HEK293 (cell line): ENCODE measurements around the gene SLC28A1.

Experiments used
- CTCF ChIA-PET: fragments of 350-600 bp; formaldehyde crosslinking; extraction: SDS; loops from one replicate; lab custom pipeline; 2021; ENCODE audit warnings: antibody characterized with exemption; lab: Yijun Ruan, JAX
- POLR2A ChIA-PET: fragments of 300-600 bp; formaldehyde crosslinking; extraction: SDS; loops from one replicate; lab custom pipeline; 2020; ENCODE audit warnings: antibody characterized with exemption, inconsistent platforms; lab: Yijun Ruan, JAX
- H3K27ac ChIP-seq: fragments of 200-500 bp; sonication (Bioruptor generic); 2 replicates; pipeline ENCODE4 v1.5.1; 2014; ENCODE audit warnings: low read depth, low read length, control low read depth, inconsistent platforms; ENCODE audit errors: extremely low read depth
- H3K36me3 ChIP-seq, 2 experiments: fragments of 200-500 bp in 1 of 2; sonication (Bioruptor generic) in 1 of 2; 1 replicate in 1 of 2; 2 replicates in 1 of 2; pipeline ENCODE4 v1.5.1; 2014 to 2017; ENCODE audit warnings: inconsistent platforms in 2 of 2, low read length in 2 of 2; ENCODE audit not compliant: control insufficient read depth in 2 of 2, insufficient read depth in 1 of 2
- H3K4me1 ChIP-seq: fragments of 200-500 bp; sonication (Bioruptor generic); 2 replicates; pipeline ENCODE4 v1.5.1; 2014; ENCODE audit warnings: mild to moderate bottlenecking, low read length, inconsistent platforms; ENCODE audit not compliant: control insufficient read depth, insufficient read depth
- H3K4me3 ChIP-seq: 2 replicates; pipeline ENCODE4 v1.5.1; 2011; ENCODE audit warnings: low read depth, mild to moderate bottlenecking, control low read depth, low read length, moderate library complexity
- H3K9me3 ChIP-seq: fragments of 200-500 bp; sonication (Bioruptor generic); 2 replicates; pipeline ENCODE4 v1.5.1; 2014; ENCODE audit warnings: low read depth, low read length, inconsistent platforms; ENCODE audit not compliant: control insufficient read depth, insufficient read depth
- FEZF1 ChIP-seq: fragments of 450-650 bp; formaldehyde crosslinking; IDR thresholded peaks from 2 replicates; pipeline ENCODE4 v1.5.1; 2016; ENCODE audit warnings: missing biosample characterization, missing genetic modification characterization
- HOXA7 ChIP-seq: sonication (generic); formaldehyde crosslinking; IDR thresholded peaks from 2 replicates; pipeline ENCODE4 v1.8.1; 2022; ENCODE audit warnings: missing genetic modification reagents, borderline replicate concordance
- OSR2 ChIP-seq: fragments of 450-650 bp; formaldehyde crosslinking; IDR thresholded peaks from 2 replicates; pipeline ENCODE4 v1.5.1; 2016; ENCODE audit warnings: missing biosample characterization, missing genetic modification characterization
- ZFP3 ChIP-seq: fragments of 450-650 bp; formaldehyde crosslinking; IDR thresholded peaks from 2 replicates; pipeline ENCODE4 v1.5.1; 2016; ENCODE audit warnings: low read depth, missing biosample characterization, missing genetic modification characterization
- ZFP41 ChIP-seq: fragments of 450-650 bp; formaldehyde crosslinking; IDR thresholded peaks from 2 replicates; pipeline ENCODE4 v1.5.1; 2016; ENCODE audit warnings: missing biosample characterization, missing genetic modification characterization, borderline replicate concordance
- ZNF146 ChIP-seq: fragments of 450-650 bp; formaldehyde crosslinking; IDR thresholded peaks from 2 replicates; pipeline ENCODE4 v1.5.1; 2016; ENCODE audit warnings: missing biosample characterization, missing genetic modification characterization
- ZNF155 ChIP-seq: fragments of 450-650 bp; formaldehyde crosslinking; IDR thresholded peaks from 2 replicates; pipeline ENCODE4 v1.5.1; 2016; ENCODE audit warnings: missing biosample characterization, missing genetic modification characterization
- ZNF239 ChIP-seq: fragments of 450-650 bp; formaldehyde crosslinking; IDR thresholded peaks from 2 replicates; pipeline ENCODE4 v1.5.1; 2016; ENCODE audit warnings: missing biosample characterization, missing genetic modification characterization
- ZNF391 ChIP-seq: fragments of 450-650 bp; formaldehyde crosslinking; IDR thresholded peaks from 2 replicates; pipeline ENCODE4 v1.5.1; 2016; ENCODE audit warnings: low read depth, missing biosample characterization, missing genetic modification characterization, borderline replicate concordance
- ZNF623 ChIP-seq: fragments of 450-650 bp; formaldehyde crosslinking; IDR thresholded peaks from 2 replicates; pipeline ENCODE4 v1.5.1; 2016; ENCODE audit warnings: missing biosample characterization, missing genetic modification characterization
- ZNF660 ChIP-seq: fragments of 450-650 bp; IDR thresholded peaks from 2 replicates; pipeline ENCODE4 v1.5.1; 2018; ENCODE audit warnings: missing biosample characterization, mild to moderate bottlenecking, missing genetic modification characterization
- ZNF707 ChIP-seq: fragments of 450-650 bp; formaldehyde crosslinking; IDR thresholded peaks from 2 replicates; pipeline ENCODE4 v1.5.1; 2016; ENCODE audit warnings: missing biosample characterization, missing genetic modification characterization
- ZNF768 ChIP-seq: fragments of 450-650 bp; formaldehyde crosslinking; IDR thresholded peaks from 2 replicates; pipeline ENCODE4 v1.5.1; 2018; ENCODE audit warnings: missing biosample characterization, mild to moderate bottlenecking, missing genetic modification characterization
- TF ChIP-seq, protein P1 (sequence below): sonication (generic); formaldehyde crosslinking; IDR thresholded peaks from 2 replicates; pipeline ENCODE4 v1.8.1; 2022; ENCODE audit warnings: mild to moderate bottlenecking, moderate library complexity, missing genetic modification reagents
- TF ChIP-seq, protein P2 (sequence below): fragments of 450-650 bp; formaldehyde crosslinking; IDR thresholded peaks from 2 replicates; pipeline ENCODE4 v1.5.1; 2017; ENCODE audit warnings: missing biosample characterization, missing genetic modification characterization
- TF ChIP-seq, protein P3 (sequence below): fragments of 450-650 bp; formaldehyde crosslinking; IDR thresholded peaks from 2 replicates; pipeline ENCODE4 v1.5.1; 2016; ENCODE audit warnings: missing biosample characterization, missing genetic modification characterization, borderline replicate concordance
- TF ChIP-seq, protein P4 (sequence below): fragments of 450-650 bp; IDR thresholded peaks from 2 replicates; pipeline ENCODE4 v1.5.1; 2018; ENCODE audit warnings: missing biosample characterization, missing genetic modification characterization
- TF ChIP-seq, protein P5 (sequence below): fragments of 450-650 bp; formaldehyde crosslinking; IDR thresholded peaks from 2 replicates; pipeline ENCODE4 v1.5.1; 2016; ENCODE audit warnings: missing biosample characterization, missing genetic modification characterization

The SLC28A1 gene

DNA sequence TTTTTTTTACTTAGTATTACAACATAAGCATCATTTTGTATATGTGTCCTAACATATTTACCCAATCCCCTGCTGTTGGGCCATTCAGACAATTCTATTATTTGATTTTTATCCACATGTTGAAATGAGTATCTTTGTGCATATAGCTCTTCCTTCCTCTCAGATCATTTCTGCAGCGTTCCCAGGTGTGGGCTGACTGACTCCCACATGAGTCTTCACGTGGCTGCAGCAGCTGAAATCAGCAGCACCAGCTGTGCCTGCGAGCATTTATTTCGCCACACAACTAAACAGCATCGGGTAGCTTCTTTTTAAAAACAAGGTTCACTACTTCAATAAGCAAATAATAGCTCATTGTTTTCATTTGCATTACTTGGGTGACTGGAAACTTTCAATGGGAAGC is 52.7 kb downstream of the SLC28A1 start:
- Histone ChIP-seq H3K4me1 (no peaks in the 10 kb centered on the region), H3K27ac (no peak overlapping the region)
- POLR2A ChIA-PET: no interaction called here
- TF ChIP-seq ZNF239 (tag by site-specific recombination) (no peak), ZNF660 (tag by site-specific recombination) (no peak), ZNF146 (tag by site-specific recombination) (no peak), ZFP3 (tag by site-specific recombination) (no peak), OSR2 (tag by site-specific recombination) (no peak), ZNF768 (tag by site-specific recombination) (no peak)
- TF ChIP-seq, protein P1, sequence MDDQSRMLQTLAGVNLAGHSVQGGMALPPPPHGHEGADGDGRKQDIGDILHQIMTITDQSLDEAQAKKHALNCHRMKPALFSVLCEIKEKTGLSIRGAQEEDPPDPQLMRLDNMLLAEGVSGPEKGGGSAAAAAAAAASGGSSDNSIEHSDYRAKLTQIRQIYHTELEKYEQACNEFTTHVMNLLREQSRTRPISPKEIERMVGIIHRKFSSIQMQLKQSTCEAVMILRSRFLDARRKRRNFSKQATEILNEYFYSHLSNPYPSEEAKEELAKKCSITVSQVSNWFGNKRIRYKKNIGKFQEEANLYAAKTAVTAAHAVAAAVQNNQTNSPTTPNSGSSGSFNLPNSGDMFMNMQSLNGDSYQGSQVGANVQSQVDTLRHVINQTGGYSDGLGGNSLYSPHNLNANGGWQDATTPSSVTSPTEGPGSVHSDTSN (CRISPR knock-in tag): no peak
- TF ChIP-seq, all 188 proteins: peak for 0
- Histone ChIP-seq H3K36me3 (no peaks in the 10 kb centered on the region), H3K9me3 (no peaks in the 10 kb centered on the region), H3K4me3 (no peak overlapping the region)
- CTCF ChIA-PET: interaction anchor here (0.6 to 1.2 kb wide), 4 partner anchors 9 to 143 kb away, joined by 3 to 6 read pairs (median 3); no protein-coding TSS in a partner anchor

DNA sequence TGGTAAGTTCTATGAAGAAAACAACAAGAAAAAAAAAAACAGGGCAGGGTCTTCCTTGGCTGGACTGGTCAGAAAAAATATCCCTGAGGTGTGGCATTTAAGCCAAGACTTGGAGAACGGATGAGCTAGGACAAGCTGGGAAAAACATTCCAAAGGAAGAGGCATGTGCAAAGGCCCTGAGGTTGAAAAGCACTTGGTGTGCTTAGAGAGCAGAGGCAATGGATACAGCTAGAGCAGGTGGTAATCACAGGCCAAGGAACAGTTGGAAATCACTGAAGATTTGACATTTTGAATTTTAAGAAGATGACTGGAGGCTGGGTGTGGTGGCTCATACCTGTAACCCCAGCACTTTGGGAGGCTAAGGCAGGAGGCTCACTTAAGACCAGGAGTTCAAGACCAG is 54.3 kb downstream of the SLC28A1 start:
- POLR2A ChIA-PET: interaction anchor here (0.8 kb wide), 1 partner anchor 307 kb away, joined by 4 read pairs; no protein-coding TSS in a partner anchor
- no peak overlapping the region for H3K4me3 ChIP-seq

DNA sequence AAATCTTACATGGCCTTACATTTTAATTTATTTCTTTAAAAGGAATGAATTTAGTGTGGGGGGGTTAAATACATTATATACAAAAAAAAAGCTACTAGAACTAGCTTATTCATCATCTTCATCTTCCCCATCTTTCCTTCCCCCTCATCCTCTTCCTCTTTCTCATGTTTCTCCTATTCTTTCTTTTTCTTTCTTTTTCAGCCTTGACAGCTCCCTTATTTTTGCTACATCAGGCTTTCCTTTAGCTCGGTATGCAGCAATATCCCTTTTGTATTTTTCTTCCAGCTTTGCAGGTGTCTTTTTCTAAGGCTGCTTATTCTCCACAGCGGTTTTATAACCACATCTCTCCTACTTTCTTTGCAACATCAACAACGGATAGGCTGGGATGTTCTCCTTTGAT is 55.9 kb downstream of the SLC28A1 start:
- POLR2A ChIA-PET: no interaction called here
- CTCF ChIA-PET: interaction anchor here (0.6 to 1.8 kb wide), 3 partner anchors 12 to 71 kb away, joined by 3 to 9 read pairs (median 4); no protein-coding TSS in a partner anchor

More for the DNA sequence above, 54.3 kb downstream of the SLC28A1 start:
- CTCF ChIA-PET: interaction anchor here (0.6 to 1.5 kb wide), 4 partner anchors 10 to 678 kb away, joined by 3 to 6 read pairs (median 4); no protein-coding TSS in a partner anchor
- TF ChIP-seq ZFP41 (tag by site-specific recombination): no peak
- TF ChIP-seq, protein P2, sequence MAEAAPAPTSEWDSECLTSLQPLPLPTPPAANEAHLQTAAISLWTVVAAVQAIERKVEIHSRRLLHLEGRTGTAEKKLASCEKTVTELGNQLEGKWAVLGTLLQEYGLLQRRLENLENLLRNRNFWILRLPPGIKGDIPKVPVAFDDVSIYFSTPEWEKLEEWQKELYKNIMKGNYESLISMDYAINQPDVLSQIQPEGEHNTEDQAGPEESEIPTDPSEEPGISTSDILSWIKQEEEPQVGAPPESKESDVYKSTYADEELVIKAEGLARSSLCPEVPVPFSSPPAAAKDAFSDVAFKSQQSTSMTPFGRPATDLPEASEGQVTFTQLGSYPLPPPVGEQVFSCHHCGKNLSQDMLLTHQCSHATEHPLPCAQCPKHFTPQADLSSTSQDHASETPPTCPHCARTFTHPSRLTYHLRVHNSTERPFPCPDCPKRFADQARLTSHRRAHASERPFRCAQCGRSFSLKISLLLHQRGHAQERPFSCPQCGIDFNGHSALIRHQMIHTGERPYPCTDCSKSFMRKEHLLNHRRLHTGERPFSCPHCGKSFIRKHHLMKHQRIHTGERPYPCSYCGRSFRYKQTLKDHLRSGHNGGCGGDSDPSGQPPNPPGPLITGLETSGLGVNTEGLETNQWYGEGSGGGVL (tag by site-specific recombination): no peak
- TF ChIP-seq ZNF623 (tag by site-specific recombination): peak; percentile 97
- no peaks in the 10 kb centered on the region for H3K4me1 ChIP-seq
- H3K36me3 ChIP-seq: no peaks in the 10 kb centered on the region
- H3K27ac ChIP-seq: no peak overlapping the region
- H3K9me3 ChIP-seq: no peaks in the 10 kb centered on the region

DNA sequence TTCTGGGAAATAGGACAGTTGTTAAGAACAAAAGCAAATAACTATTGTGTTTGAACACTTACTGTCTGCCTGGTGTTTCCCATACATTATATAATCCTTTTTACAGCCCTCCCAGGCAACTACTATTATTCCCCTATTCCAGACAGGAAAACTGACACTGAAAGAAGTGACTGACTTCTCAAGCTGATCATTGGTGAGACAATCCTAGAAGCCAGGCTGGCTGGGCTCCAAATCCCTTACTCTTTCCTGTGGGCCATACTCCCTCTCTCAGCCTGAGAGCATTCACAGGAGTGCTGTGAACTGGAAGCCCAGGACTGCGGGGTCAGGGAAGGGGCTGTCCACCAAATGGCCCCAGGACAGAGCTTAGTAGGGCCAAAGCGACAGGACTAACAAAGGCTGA is 58.0 kb downstream of the SLC28A1 start:
- no peaks in the 10 kb centered on the region for H3K4me1 ChIP-seq
- POLR2A ChIA-PET: no interaction called here
- H3K36me3 ChIP-seq: no peaks in the 10 kb centered on the region
- CTCF ChIA-PET: interaction anchor here (1.0 to 1.4 kb wide), 4 partner anchors 11 to 343 kb away, joined by 3 to 4 read pairs (median 3); no protein-coding TSS in a partner anchor
- H3K27ac ChIP-seq: no peak overlapping the region
- H3K4me3 ChIP-seq: no peak overlapping the region
- TF ChIP-seq, protein P3, sequence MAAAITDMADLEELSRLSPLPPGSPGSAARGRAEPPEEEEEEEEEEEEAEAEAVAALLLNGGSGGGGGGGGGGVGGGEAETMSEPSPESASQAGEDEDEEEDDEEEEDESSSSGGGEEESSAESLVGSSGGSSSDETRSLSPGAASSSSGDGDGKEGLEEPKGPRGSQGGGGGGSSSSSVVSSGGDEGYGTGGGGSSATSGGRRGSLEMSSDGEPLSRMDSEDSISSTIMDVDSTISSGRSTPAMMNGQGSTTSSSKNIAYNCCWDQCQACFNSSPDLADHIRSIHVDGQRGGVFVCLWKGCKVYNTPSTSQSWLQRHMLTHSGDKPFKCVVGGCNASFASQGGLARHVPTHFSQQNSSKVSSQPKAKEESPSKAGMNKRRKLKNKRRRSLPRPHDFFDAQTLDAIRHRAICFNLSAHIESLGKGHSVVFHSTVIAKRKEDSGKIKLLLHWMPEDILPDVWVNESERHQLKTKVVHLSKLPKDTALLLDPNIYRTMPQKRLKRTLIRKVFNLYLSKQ (tag by site-specific recombination): no peak
- TF ChIP-seq ZNF768 (tag by site-specific recombination) (no peak), HOXA7 (CRISPR knock-in tag) (no peak), FEZF1 (tag by site-specific recombination) (no peak), ZNF391 (no peak)
- TF ChIP-seq, protein P4, sequence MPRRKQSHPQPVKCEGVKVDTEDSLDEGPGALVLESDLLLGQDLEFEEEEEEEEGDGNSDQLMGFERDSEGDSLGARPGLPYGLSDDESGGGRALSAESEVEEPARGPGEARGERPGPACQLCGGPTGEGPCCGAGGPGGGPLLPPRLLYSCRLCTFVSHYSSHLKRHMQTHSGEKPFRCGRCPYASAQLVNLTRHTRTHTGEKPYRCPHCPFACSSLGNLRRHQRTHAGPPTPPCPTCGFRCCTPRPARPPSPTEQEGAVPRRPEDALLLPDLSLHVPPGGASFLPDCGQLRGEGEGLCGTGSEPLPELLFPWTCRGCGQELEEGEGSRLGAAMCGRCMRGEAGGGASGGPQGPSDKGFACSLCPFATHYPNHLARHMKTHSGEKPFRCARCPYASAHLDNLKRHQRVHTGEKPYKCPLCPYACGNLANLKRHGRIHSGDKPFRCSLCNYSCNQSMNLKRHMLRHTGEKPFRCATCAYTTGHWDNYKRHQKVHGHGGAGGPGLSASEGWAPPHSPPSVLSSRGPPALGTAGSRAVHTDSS: no peak
- TF ChIP-seq, protein P5, sequence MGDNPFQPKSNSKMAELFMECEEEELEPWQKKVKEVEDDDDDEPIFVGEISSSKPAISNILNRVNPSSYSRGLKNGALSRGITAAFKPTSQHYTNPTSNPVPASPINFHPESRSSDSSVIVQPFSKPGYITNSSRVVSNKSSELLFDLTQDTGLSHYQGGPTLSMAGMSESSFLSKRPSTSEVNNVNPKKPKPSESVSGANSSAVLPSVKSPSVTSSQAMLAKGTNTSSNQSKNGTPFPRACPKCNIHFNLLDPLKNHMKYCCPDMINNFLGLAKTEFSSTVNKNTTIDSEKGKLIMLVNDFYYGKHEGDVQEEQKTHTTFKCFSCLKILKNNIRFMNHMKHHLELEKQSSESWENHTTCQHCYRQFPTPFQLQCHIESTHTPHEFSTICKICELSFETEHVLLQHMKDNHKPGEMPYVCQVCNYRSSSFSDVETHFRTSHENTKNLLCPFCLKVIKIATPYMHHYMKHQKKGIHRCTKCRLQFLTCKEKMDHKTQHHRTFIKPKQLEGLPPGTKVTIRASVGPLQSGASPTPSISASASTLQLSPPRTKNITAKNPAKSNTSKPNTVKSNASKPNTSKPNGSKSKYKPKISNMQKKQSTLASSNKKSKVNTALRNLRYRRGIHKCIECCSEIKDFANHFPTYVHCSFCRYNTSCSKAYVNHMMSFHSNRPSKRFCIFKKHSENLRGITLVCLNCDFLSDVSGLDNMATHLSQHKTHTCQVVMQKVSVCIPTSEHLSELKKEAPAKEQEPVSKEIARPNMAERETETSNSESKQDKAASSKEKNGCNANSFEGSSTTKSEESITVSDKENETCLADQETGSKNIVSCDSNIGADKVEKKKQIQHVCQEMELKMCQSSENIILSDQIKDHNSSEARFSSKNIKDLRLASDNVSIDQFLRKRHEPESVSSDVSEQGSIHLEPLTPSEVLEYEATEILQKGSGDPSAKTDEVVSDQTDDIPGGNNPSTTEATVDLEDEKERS: no peak
- H3K9me3 ChIP-seq: no peaks in the 10 kb centered on the region

More for the DNA sequence above, 55.9 kb downstream of the SLC28A1 start:
- no peaks in the 10 kb centered on the region for H3K9me3 ChIP-seq
- no peak overlapping the region for H3K4me3 ChIP-seq
- no peaks in the 10 kb centered on the region for H3K36me3 ChIP-seq
- TF ChIP-seq ZNF155 (tag by site-specific recombination): no peak
- TF ChIP-seq ZNF707: no peak
- H3K4me1 ChIP-seq: no peaks in the 10 kb centered on the region
- no peak overlapping the region for H3K27ac ChIP-seq
